IPS-11a (cell line): ENCODE results near the gene NELL1.

Source experiments
- H3K4me3 ChIP-seq: one replicate; pipeline ENCODE4 v1.5.1; 2013; ENCODE audit warnings: low read depth, low read length, control low read depth

The NELL1 gene

GRCh38 chr11:20661850-20662249, 7.5 kb upstream of the NELL1 start:
- no peak overlapping the region for H3K4me3 ChIP-seq

GRCh38 chr11:20668131-20668809, 1.1 kb upstream of the NELL1 start:
- H3K4me3 ChIP-seq, result peak overlapping the region; percentile 45

GRCh38 chr11:20669820-20670684, 666 bp downstream of the NELL1 start:
- peak overlapping the region; percentile 22 for H3K4me3 ChIP-seq

GRCh38 chr11:20670932-20671403, 1.6 kb downstream of the NELL1 start:
- peak overlapping the region; percentile 13 for H3K4me3 ChIP-seq

GRCh38 chr11:20671856-20672546, 2.6 kb downstream of the NELL1 start:
- H3K4me3 ChIP-seq, result no peak overlapping the region

GRCh38 chr11:20672575-20672974, 3.2 kb downstream of the NELL1 start:
- H3K4me3 ChIP-seq, result no peak overlapping the region

- no peak overlapping the region for H3K4me3 ChIP-seq
Observed at GRCh38 chr11:20676658-20677057, 7.3 kb downstream of the NELL1 start.

- H3K4me3 ChIP-seq, result no peak overlapping the region
Observed at GRCh38 chr11:20688761-20689160, 19.4 kb downstream of the NELL1 start.

- no peak overlapping the region for H3K4me3 ChIP-seq
Observed at GRCh38 chr11:20707876-20708275, 38.5 kb downstream of the NELL1 start.

GRCh38 chr11:20712912-20713311, 43.5 kb downstream of the NELL1 start:
- no peak overlapping the region for H3K4me3 ChIP-seq

GRCh38 chr11:20715464-20715863, 46.1 kb downstream of the NELL1 start:
- no peak overlapping the region for H3K4me3 ChIP-seq

- no peak overlapping the region for H3K4me3 ChIP-seq
Observed at GRCh38 chr11:20715931-20716330, 46.5 kb downstream of the NELL1 start.

GRCh38 chr11:20719821-20720220, 50.4 kb downstream of the NELL1 start:
- H3K4me3 ChIP-seq, result no peak overlapping the region

GRCh38 chr11:20723366-20723765, 54.0 kb downstream of the NELL1 start:
- no peak overlapping the region for H3K4me3 ChIP-seq

- H3K4me3 ChIP-seq, result no peak overlapping the region
Observed at GRCh38 chr11:20729597-20730105, 60.3 kb downstream of the NELL1 start.

- no peak overlapping the region for H3K4me3 ChIP-seq
Observed at GRCh38 chr11:20731676-20732215, 62.4 kb downstream of the NELL1 start.

- H3K4me3 ChIP-seq, result no peak overlapping the region
Observed at GRCh38 chr11:20739107-20739506, 69.7 kb downstream of the NELL1 start.

GRCh38 chr11:20739577-20739976, 70.2 kb downstream of the NELL1 start:
- H3K4me3 ChIP-seq, result no peak overlapping the region

- H3K4me3 ChIP-seq, result no peak overlapping the region
Observed at GRCh38 chr11:20754933-20755332, 85.5 kb downstream of the NELL1 start.

GRCh38 chr11:20759541-20759940, 90.2 kb downstream of the NELL1 start:
- no peak overlapping the region for H3K4me3 ChIP-seq

GRCh38 chr11:20760811-20761210, 91.4 kb downstream of the NELL1 start:
- H3K4me3 ChIP-seq, result no peak overlapping the region
